HG02973 (cell line): Measurements from ENCODE around the gene SPARC.

Source experiments
- ATAC-seq: cut with Tn5 transposase; IDR thresholded peaks from one replicate; pipeline ENCODE4 v1.9.1; 2021; ENCODE audit warnings: moderate library complexity; ENCODE audit not compliant: unreplicated experiment

The SPARC gene

DNA sequence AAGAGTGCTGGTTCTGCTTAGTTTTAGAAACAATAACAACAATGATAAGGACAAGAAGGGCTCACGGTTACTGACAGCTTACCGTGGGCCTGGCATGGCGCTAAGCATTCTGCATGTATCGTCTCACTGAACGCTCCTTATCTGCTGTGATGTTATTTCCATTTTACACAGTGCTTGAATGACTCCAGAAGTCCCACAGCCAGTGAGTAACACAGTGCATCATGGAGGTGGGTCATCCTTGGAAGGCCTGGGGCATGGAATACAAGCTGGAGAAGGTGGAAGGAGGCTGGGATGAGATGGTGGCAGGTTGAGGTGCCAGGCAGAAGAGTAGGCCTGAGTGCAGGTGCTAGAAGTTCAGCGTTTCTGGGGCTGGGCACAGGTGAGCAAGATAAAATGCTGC lies 59.1 kb downstream of the SPARC start:
- no peak for ATAC-seq

GRCh38 chr5:151625285-151625684 lies 61.4 kb downstream of the SPARC start:
- ATAC-seq = no peak

DNA sequence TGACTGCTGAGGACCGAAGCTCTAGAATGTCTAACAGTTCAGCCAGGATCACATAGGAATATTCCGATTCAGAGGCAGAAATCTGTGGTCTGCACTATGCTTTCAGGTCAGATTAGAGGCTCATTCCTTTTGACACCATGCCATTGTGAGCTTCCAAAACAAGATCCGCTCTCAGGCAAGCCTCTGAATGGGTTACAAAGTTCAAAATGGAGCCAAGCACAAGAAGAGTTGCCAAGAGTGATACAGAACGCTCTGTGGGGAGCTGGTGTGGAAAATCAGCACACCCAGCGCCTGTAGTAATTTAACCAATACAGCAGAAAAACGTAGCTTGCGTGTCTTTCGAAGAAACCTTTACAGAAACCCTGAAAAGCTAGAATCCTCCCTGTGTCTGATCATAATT lies 62.2 kb downstream of the SPARC start:
- ATAC-seq = no peak

- ATAC-seq = no peak
These were observed 64.2 kb downstream of the SPARC start for GRCh38 chr5:151622367-151623088.

DNA sequence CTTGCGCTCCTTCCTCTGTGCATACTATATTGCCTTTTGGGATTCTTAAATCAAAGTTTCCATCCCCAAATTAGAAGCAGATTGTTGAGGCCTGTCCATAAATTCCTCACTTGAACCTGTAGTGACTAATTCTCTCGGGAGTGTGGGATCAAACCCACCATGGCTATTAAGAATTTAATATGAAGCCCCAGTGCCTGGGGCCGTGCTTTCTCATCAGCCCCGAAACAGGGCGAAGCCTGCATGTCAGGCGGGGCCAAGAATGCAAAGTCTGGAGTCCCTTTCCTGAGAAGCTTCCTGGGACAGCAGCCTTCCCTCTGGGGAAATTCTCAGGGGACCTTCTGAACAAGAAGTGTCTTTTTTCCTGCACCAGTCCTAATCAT lies 66.3 kb downstream of the SPARC start:
- no peak for ATAC-seq

DNA sequence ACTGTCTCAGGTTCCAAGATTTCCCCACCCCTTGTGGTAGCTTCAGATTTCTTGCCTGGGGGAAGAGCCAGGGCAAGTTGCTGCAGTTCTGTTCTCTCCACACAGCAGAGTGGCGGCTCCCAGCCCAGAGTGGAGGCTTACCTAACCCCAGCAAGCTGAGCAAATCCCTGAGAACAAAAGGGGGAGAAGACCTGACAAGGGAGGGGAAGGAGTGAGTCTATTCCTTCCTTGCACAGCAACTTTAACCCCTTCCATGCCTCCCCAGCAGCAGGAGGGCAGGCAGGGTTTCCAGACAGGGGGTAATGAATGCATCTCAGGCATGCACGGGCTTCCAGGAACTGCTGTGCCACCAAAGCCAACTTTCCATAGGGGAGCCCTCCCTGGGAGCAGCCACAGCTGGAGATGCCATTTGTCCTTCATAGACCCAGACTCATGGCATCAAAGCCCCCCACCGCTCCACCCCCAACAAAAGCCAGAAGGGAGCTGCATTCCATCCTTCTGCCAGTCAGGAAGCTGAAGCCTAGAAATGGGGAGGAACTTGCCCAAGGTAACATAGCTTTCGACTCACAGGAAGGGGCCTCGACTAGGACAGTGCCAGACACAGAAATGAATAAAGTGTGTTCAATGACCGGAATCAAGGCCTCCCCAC lies 66.8 kb downstream of the SPARC start:
- ATAC-seq = no peak

GRCh38 chr5:151618907-151619306 lies 67.8 kb downstream of the SPARC start:
- ATAC-seq = no peak

GRCh38 chr5:151617841-151618710 lies 68.6 kb downstream of the SPARC start:
- no peak for ATAC-seq

DNA sequence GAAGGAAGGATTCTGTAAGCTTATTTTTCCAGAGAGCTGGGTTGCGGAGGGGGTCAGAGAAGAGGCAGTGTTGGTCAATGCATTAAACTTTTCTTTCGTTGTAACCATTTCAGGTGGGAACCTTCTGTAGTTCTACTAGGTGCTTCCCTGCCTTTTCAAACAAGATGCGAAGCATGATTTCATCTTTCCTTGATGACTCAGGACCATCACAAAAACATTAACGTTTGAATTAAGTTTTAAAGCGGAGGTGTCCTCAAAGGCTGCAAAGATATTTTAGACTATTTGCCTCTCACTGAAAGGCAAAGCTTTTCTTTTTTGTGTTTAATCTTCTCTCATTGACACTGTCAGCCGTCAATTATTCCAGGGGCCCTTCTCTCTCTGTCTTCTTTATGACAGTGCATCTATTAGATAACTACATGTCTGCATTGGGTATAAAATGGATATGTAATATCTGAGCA lies 69.3 kb downstream of the SPARC start:
- ATAC-seq = no peak

DNA sequence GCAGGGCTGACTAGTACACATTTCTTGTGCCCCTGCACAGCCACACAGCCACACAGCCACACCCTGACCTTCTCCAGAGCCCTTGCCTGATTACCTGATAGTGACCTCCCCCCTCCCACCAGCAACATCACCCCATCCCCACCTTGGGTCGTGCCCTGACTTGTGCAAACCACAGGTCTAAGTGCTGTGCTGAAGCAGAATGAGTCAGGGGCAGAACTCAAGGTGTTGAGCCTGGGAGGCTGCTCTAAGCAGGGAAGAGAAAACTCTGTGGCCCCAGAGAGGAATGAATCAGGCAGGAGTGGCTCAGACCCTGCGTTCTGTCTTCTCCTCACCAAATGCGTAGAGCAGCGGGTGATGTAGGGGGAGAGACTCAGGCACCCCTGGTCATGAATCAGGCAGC lies 71.3 kb downstream of the SPARC start:
- ATAC-seq = no peak

GRCh38 chr5:151614565-151614964 lies 72.2 kb downstream of the SPARC start:
- no peak for ATAC-seq

DNA sequence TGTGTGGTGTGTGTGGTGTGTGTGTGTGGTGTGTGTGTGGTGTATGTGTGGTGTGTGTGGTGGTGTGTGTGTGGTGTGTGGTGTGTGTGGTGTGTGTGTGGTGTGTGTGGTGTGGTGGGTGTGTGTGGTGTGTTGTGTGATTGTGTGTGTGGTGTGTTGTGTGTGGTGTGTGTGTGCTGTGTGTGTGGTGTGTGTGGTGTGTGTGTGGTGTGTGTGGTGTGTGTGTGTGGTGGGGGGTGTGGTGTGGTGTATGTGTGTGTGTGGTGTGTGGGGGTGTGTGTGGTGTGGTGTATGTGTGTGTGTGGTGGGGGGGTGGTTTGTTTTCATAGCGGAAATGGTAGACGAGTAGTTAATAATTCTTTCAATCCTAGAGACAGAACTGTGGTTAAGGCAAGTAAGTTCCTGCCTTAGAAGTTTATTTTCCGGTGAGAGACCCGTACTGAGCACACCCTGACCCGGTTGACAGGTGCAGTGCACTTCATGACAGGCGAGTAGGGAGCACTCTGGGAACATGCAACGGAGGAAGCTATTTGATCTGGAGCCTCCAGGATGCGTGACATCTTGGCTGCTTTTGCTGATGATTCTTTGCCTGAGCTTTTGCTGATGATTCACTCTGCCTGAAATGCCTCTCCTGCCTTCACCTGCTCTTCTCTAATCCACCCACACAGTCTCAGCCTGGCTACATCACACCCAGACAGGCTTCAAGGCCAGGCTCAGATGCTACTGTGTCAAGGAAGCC lies 73.9 kb downstream of the SPARC start:
- peak; percentile 81 for ATAC-seq

- no peak for ATAC-seq
These were observed 75.5 kb downstream of the SPARC start for GRCh38 chr5:151611127-151611775.
